H1 (cell line): ENCODE data around the gene RNU6-1. TPM values are rescaled to one million over a fixed set of nuclear protein-coding genes. Genes with fewer than 3 reads are reported as not detected.

Experiments used
- CTCF ChIA-PET: fragments of 300-600 bp; sonication (Branson Sonifier 250); formaldehyde crosslinking; loops from one replicate; lab custom pipeline; 2021; ENCODE audit not compliant: partially characterized antibody; lab: Charles Lee
- POLR2A ChIA-PET: fragments of 300-600 bp; sonication (Branson Sonifier 250); formaldehyde crosslinking; loops from one replicate; lab custom pipeline; 2021; ENCODE audit warnings: inconsistent platforms; ENCODE audit not compliant: partially characterized antibody; lab: Charles Lee
- DNase-seq, 2 experiments: peaks; one replicate each; pipeline versions ENCODE4 v3.0.0 to v3.0.0-alpha.2; 2010 to 2022; ENCODE audit warnings: low spot score in 2 of 2, low read depth in 1 of 2, mixed read lengths in 1 of 2
- FAIRE-seq: peaks from 2 replicates; lab custom pipeline; 2011; peaks lifted over from hg19 to GRCh38; lab: Jason Lieb, UNC
- H2AFZ ChIP-seq: 2 replicates; pipeline ENCODE4 v1.8.1; 2012; ENCODE audit warnings: low read length, inconsistent platforms
- H2AK5ac ChIP-seq: 2 replicates; pipeline ENCODE4 v1.6.1; 2013; ENCODE audit warnings: low read depth, low read length
- H2BK120ac ChIP-seq: replicated peaks from 2 replicates; pipeline ENCODE3; 2013; ENCODE audit warnings: low read depth, low read length, inconsistent platforms
- H2BK12ac ChIP-seq: 2 replicates; pipeline ENCODE4 v1.6.1; 2013; ENCODE audit warnings: low read depth, low read length
- H2BK15ac ChIP-seq: 2 replicates; pipeline ENCODE4 v1.6.1; 2013; ENCODE audit warnings: low read length
- H2BK20ac ChIP-seq: 2 replicates; pipeline ENCODE4 v1.6.1; 2013; ENCODE audit warnings: low read length
- H2BK5ac ChIP-seq: 2 replicates; pipeline ENCODE4 v1.6.1; 2013; ENCODE audit warnings: low read depth, low read length
- H3K14ac ChIP-seq: 2 replicates; pipeline ENCODE4 v1.6.1; 2013; ENCODE audit warnings: inconsistent platforms; ENCODE audit not compliant: insufficient read length
- H3K18ac ChIP-seq: 2 replicates; pipeline ENCODE4 v1.6.1; 2013; ENCODE audit warnings: low read length; ENCODE audit errors: extremely low read depth
- H3K23ac ChIP-seq: 2 replicates; pipeline ENCODE4 v1.6.1; 2013; ENCODE audit warnings: inconsistent platforms; ENCODE audit not compliant: insufficient read length
- H3K23me2 ChIP-seq: 2 replicates; pipeline ENCODE4 v1.6.1; 2013; ENCODE audit warnings: low read depth, low read length
- H3K27ac ChIP-seq: 2 replicates; pipeline ENCODE4 v1.6.1; 2011; ENCODE audit warnings: low read depth, low read length, inconsistent platforms
- H3K27me3 ChIP-seq, 4 experiments: replicated peaks in 1 of 4; 1 replicate in 1 of 4; 2 replicates in 3 of 4; pipeline versions ENCODE4 v1.6.1 to v1.8.1; 2011 to 2013; ENCODE audit warnings: low read length in 3 of 4, mild to moderate bottlenecking in 3 of 4, inconsistent platforms in 2 of 4, mixed read lengths in 2 of 4, moderate library complexity in 1 of 4; ENCODE audit not compliant: control insufficient read depth in 3 of 4, insufficient read depth in 3 of 4; ENCODE audit errors: extremely low read depth in 1 of 4
- H3K36me3 ChIP-seq, 4 experiments: 2 replicates each; pipeline versions ENCODE4 v1.6.1 to v1.8.1; 2011 to 2013; ENCODE audit warnings: mild to moderate bottlenecking in 4 of 4, low read length in 3 of 4, moderate library complexity in 2 of 4, control low read depth in 1 of 4, inconsistent platforms in 1 of 4; ENCODE audit not compliant: insufficient read depth in 4 of 4, control insufficient read depth in 2 of 4
- H3K4ac ChIP-seq: replicated peaks from 2 replicates; pipeline ENCODE3; 2013; ENCODE audit warnings: low read length, low read depth, mixed read lengths, inconsistent platforms; ENCODE audit not compliant: insufficient read length
- H3K4me1 ChIP-seq, 4 experiments: replicated peaks in 1 of 4; 1 replicate in 1 of 4; 2 replicates in 3 of 4; pipeline versions ENCODE4 v1.6.1 to v1.8.1; 2011 to 2013; ENCODE audit warnings: low read length in 3 of 4, inconsistent platforms in 2 of 4, mixed read lengths in 1 of 4; ENCODE audit not compliant: insufficient read depth in 4 of 4, control insufficient read depth in 3 of 4
- H3K4me2 ChIP-seq, 2 experiments: 2 replicates each; pipeline versions ENCODE4 v1.6.1 to v1.8.1; 2011 to 2013; ENCODE audit warnings: low read depth in 2 of 2, low read length in 2 of 2, control low read depth in 1 of 2, inconsistent platforms in 1 of 2, mild to moderate bottlenecking in 1 of 2; ENCODE audit not compliant: insufficient read depth in 1 of 2
- H3K4me3 ChIP-seq, 4 experiments: fragments of 200-600, 300-600 bp in 1 of 4; sonication (generic), shearing (Covaris generic), sonication (Bioruptor Twin) in 1 of 4; 2 replicates each; pipeline versions ENCODE4 v1.5.1 to v1.8.1; 2011 to 2016; ENCODE audit warnings: low read length in 4 of 4, low read depth in 3 of 4, control low read depth in 2 of 4, inconsistent platforms in 2 of 4, mild to moderate bottlenecking in 2 of 4, mixed read lengths in 1 of 4, moderate library complexity in 1 of 4; ENCODE audit not compliant: insufficient read depth in 2 of 4; ENCODE audit errors: extremely low read depth in 1 of 4
- H3K56ac ChIP-seq: replicated peaks from 2 replicates; pipeline ENCODE3; 2013; ENCODE audit warnings: low read depth, mild to moderate bottlenecking, mixed read lengths, low read length, inconsistent platforms; ENCODE audit not compliant: insufficient read length
- H3K79me1 ChIP-seq: 2 replicates; pipeline ENCODE4 v1.6.1; 2013; ENCODE audit warnings: low read depth, low read length, control low read depth
- H3K79me2 ChIP-seq, 2 experiments: 2 replicates each; pipeline versions ENCODE4 v1.6.1 to v1.8.1; 2012 to 2013; ENCODE audit warnings: low read length in 2 of 2, mild to moderate bottlenecking in 2 of 2, inconsistent platforms in 1 of 2; ENCODE audit not compliant: insufficient read depth in 2 of 2, control insufficient read depth in 1 of 2
- H3K9ac ChIP-seq, 4 experiments: replicated peaks in 1 of 4; 1 replicate in 1 of 4; 2 replicates in 3 of 4; pipeline versions ENCODE4 v1.6.1 to v1.8.1; 2011 to 2013; ENCODE audit warnings: low read depth in 3 of 4, low read length in 3 of 4, control low read depth in 2 of 4, mild to moderate bottlenecking in 2 of 4, moderate library complexity in 2 of 4, inconsistent platforms in 1 of 4; ENCODE audit errors: extremely low read depth in 1 of 4
- H3K9me3 ChIP-seq, 2 experiments: 2 replicates each; pipeline versions ENCODE4 v1.6.1 to v1.8.1; 2012 to 2013; ENCODE audit warnings: mild to moderate bottlenecking in 2 of 2, moderate library complexity in 2 of 2, control low read depth in 1 of 2, inconsistent platforms in 1 of 2, low read depth in 1 of 2, low read length in 1 of 2, mixed read lengths in 1 of 2; ENCODE audit not compliant: insufficient read depth in 2 of 2
- H4K20me1 ChIP-seq, 2 experiments: replicated peaks in 1 of 2; 2 replicates each; pipeline versions ENCODE3 to v1.8.1; 2011 to 2013; ENCODE audit warnings: inconsistent platforms in 2 of 2, low read length in 2 of 2, mild to moderate bottlenecking in 1 of 2; ENCODE audit not compliant: insufficient read depth in 2 of 2, control insufficient read depth in 1 of 2
- H4K5ac ChIP-seq: 2 replicates; pipeline ENCODE4 v1.6.1; 2013; ENCODE audit warnings: low read length, low read depth, mixed read lengths, inconsistent platforms; ENCODE audit not compliant: insufficient read length
- H4K8ac ChIP-seq: 2 replicates; pipeline ENCODE4 v1.8.0; 2013; ENCODE audit warnings: mild to moderate bottlenecking, moderate library complexity, low read length, inconsistent platforms; ENCODE audit not compliant: insufficient read depth; ENCODE audit errors: extremely low read depth
- H4K91ac ChIP-seq: replicated peaks from 2 replicates; pipeline ENCODE3; 2013; ENCODE audit warnings: low read length, mixed read lengths, inconsistent platforms; ENCODE audit not compliant: insufficient read length
- ASH2L ChIP-seq: fragments of 200-600, 300-600 bp; sonication (generic); IDR thresholded peaks from one replicate; pipeline ENCODE4 v1.7.1; 2017; ENCODE audit warnings: low read length
- ATF3 ChIP-seq: IDR thresholded peaks from 2 replicates; pipeline ENCODE4 v1.6.1; 2011; ENCODE audit warnings: low read depth, mild to moderate bottlenecking, low read length; ENCODE audit not compliant: insufficient read depth
- CBX8 ChIP-seq: fragments of 300-800, 300-1000 bp; sonication (generic); IDR thresholded peaks from 2 replicates; pipeline ENCODE4 v1.7.1; 2016; ENCODE audit warnings: low read depth, low read length, borderline replicate concordance
- CTBP2 ChIP-seq: IDR thresholded peaks from 2 replicates; pipeline ENCODE4 v1.7.0; 2011; ENCODE audit warnings: borderline replicate concordance, mild to moderate bottlenecking, moderate library complexity, mixed read lengths, low read length; ENCODE audit not compliant: insufficient read depth, insufficient read length
- MAX ChIP-seq: IDR thresholded peaks from 2 replicates; pipeline ENCODE4 v1.6.1; 2012; ENCODE audit warnings: inconsistent platforms
- NANOG ChIP-seq: IDR thresholded peaks from 2 replicates; pipeline ENCODE4 v1.6.1; 2011; ENCODE audit warnings: low read length, low read depth, mild to moderate bottlenecking, inconsistent platforms; ENCODE audit not compliant: insufficient read depth, poor library complexity, severe bottlenecking
- RBBP5 ChIP-seq: IDR thresholded peaks from 2 replicates; pipeline ENCODE4 v1.7.1; 2012; ENCODE audit warnings: low read depth, mild to moderate bottlenecking, inconsistent platforms, low read length, moderate library complexity, borderline replicate concordance
- RNF2 ChIP-seq: fragments of 200-900, 300-1000 bp; sonication (generic); IDR thresholded peaks from 2 replicates; pipeline ENCODE4 v1.7.1; 2016; ENCODE audit warnings: borderline replicate concordance, low read depth, mild to moderate bottlenecking, antibody characterized with exemption, low read length; ENCODE audit not compliant: poor library complexity, severe bottlenecking; ENCODE audit errors: missing control alignments
- SAP30 ChIP-seq: fragments of 300-600 bp; sonication (generic); IDR thresholded peaks from 2 replicates; pipeline ENCODE4 v1.7.1; 2012; ENCODE audit warnings: low read length, moderate library complexity, mild to moderate bottlenecking, inconsistent platforms; ENCODE audit not compliant: insufficient read depth, insufficient replicate concordance
- WGBS, 2 experiments: shearing (Covaris generic) in 1 of 2; methylation state at CpG; one replicate each; pipeline versions ENCODE4 v1.1.6 to v1.1.7; 2013 to 2015; ENCODE audit warnings: low lambda C conversion rate in 2 of 2, mixed read lengths in 2 of 2, inconsistent platforms in 1 of 2, low coverage in 1 of 2, missing lambda C conversion rate in 1 of 2; ENCODE audit not compliant: insufficient replicate concordance in 2 of 2, insufficient coverage in 1 of 2, insufficient read length in 1 of 2; ENCODE audit errors: extremely low coverage in 1 of 2, missing lambda C conversion rate in 1 of 2; 5-methylcytosine and 5-hydroxymethylcytosine counted together
- polyA plus RNA-seq, 7 experiments: library from polyadenylated mRNA; depleted of rRNA in 3 of 7; stranded (reverse) in 5 of 7; unstranded in 2 of 7; fragments of >200 nt in 5 of 7; fragments of 200-250 nt in 2 of 7; gene quantifications; 1 replicate in 5 of 7; 2 replicates in 1 of 7; 4 replicates in 1 of 7; pipeline versions ENCODE4 v1.2.1 to v1.2.3, GENCODE V29; 2011 to 2013; ENCODE audit warnings: missing spikeins in 2 of 7, mixed read lengths in 2 of 7
- total RNA-seq: library from RNA; stranded (reverse); fragmentation: NEBNext Ultra II Directional; extraction: Animal tissue kit (Norgen Biotek cat#: 25700); gene quantifications from 2 replicates; pipeline ENCODE4 v1.2.1, GENCODE V29; 2021

The RNU6-1 gene
- total and polyA plus RNA-seq, 2 of the 8 experiments (the other 6 are each of a cell fraction or from before 2014, with no cell fraction given): not detected

GRCh38 chr15:67828278-67828968 lies 11.4 kb downstream of the RNU6-1 start:
- Histone ChIP-seq H2AFZ (no peak overlapping the region), H3K4me3 (peak overlapping the region; percentile 2 to 46 (median 9); a peak in 5 of 8 replicates)
- CTCF ChIA-PET: interaction anchor here (1.0 to 1.5 kb wide), 2 partner anchors 8 to 46 kb away, joined by 3 to 7 read pairs; no protein-coding TSS in a partner anchor
- TF ChIP-seq MAX (peak; percentile 33; the same call in 1 of the 2 replicates), NANOG (no peak), CBX8 (peak; percentile 84; the same call in 1 of the 2 replicates), ATF3 (no peak), ASH2L (no peak), CTBP2 (peak; percentile 17), RBBP5 (no peak), RNF2 (peak; percentile 96), SAP30 (no peak)

More at GRCh38 chr15:67828278-67828968, 11.4 kb downstream of the RNU6-1 start:
- no peaks in the 10 kb centered on the region for H3K79me2 ChIP-seq
- peaks cover 15 to 50% (median 35%) of the 10 kb centered on the region in 4 experiments for H3K4me1 ChIP-seq
- no peak overlapping the region for H2BK120ac ChIP-seq
- no peak for DNase-seq
- no peaks in the 10 kb centered on the region for H3K79me1 ChIP-seq
- peaks cover 0 to 4% of the 10 kb centered on the region in 2 experiments; a peak in 1 of 4 replicates for H3K9me3 ChIP-seq
- FAIRE-seq: no peak
- H3K4ac ChIP-seq: no peak overlapping the region
- H4K91ac ChIP-seq: no peak overlapping the region
- WGBS, 2 experiments: 4% methylated on average over 33 of the region's 40 CpGs; no CpG with 5 or more reads in 1 of the 2 experiments
- H3K23ac ChIP-seq: no peak overlapping the region
- no peak overlapping the region for H3K14ac ChIP-seq
- H4K8ac ChIP-seq: peak overlapping the region; percentile 8; the same call in 1 of the 2 replicates
- no peak overlapping the region for H2BK5ac ChIP-seq
- no peak overlapping the region for H3K27ac ChIP-seq
- peaks cover 96 to 100% (median 100%) of the 10 kb centered on the region in 4 experiments for H3K27me3 ChIP-seq
- peaks cover 6% of the 10 kb centered on the region; the same call in 1 of the 2 replicates for H3K23me2 ChIP-seq
- no peak overlapping the region for H3K56ac ChIP-seq
- peaks cover 11 to 27% of the 10 kb centered on the region in 2 experiments for H4K20me1 ChIP-seq
- 0 out of 2 replicates have a peak overlapping the region, but pooled peaks have one; percentile 75 for H2BK12ac ChIP-seq
- peaks cover 0 to 22% (median 0%) of the 10 kb centered on the region in 4 experiments; a peak in 1 of 8 replicates for H3K36me3 ChIP-seq
- H2BK20ac ChIP-seq: no peak overlapping the region
- 0 out of 2 replicates have a peak overlapping the region, but pooled peaks have one; percentile 46 for H2BK15ac ChIP-seq
- peak overlapping the region; percentile 48 to 57 for H3K4me2 ChIP-seq
- H3K9ac ChIP-seq: no peak overlapping the region
- H2AK5ac ChIP-seq: no peak overlapping the region
- POLR2A ChIA-PET: no interaction called here
- peak overlapping the region; percentile 48 for H3K18ac ChIP-seq
- H4K5ac ChIP-seq: no peak overlapping the region
